Mesenchymal stem cell (in vitro differentiated cells and primary cell): Measurements from ENCODE around the gene NDUFA13.
"Not testable (repeated sequence)": the region's sequence is repeated elsewhere in the genome, so short reads cannot be mapped to it uniquely, and the experiment has no call there.

Experiments used
- DNase-seq: peaks from one replicate; pipeline ENCODE4 v3.0.0-alpha.2; 2013
- H2AFZ ChIP-seq: one replicate; pipeline ENCODE4 v1.6.1; 2013; ENCODE audit warnings: low read depth, mild to moderate bottlenecking, control low read depth, inconsistent platforms, low read length, moderate library complexity
- H2AK5ac ChIP-seq: 2 replicates; pipeline ENCODE4 v1.6.1; 2013; ENCODE audit warnings: low read length, moderate library complexity, mild to moderate bottlenecking, inconsistent platforms; ENCODE audit not compliant: severe bottlenecking
- H2BK120ac ChIP-seq: one replicate; pipeline ENCODE4 v1.6.1; 2013; ENCODE audit warnings: low read depth, mild to moderate bottlenecking, inconsistent platforms, low read length, moderate library complexity
- H2BK12ac ChIP-seq, 2 experiments: one replicate each; pipeline ENCODE4 v1.6.1; 2013; ENCODE audit warnings: inconsistent platforms in 2 of 2, low read length in 2 of 2, mild to moderate bottlenecking in 2 of 2, moderate library complexity in 2 of 2, control low read depth in 1 of 2
- H2BK15ac ChIP-seq: one replicate; pipeline ENCODE4 v1.6.1; 2013; ENCODE audit warnings: mild to moderate bottlenecking, low read depth, inconsistent platforms; ENCODE audit not compliant: poor library complexity, severe bottlenecking
- H2BK5ac ChIP-seq: 2 replicates; pipeline ENCODE4 v1.6.1; 2013; ENCODE audit warnings: low read depth, mild to moderate bottlenecking, low read length, control low read depth, inconsistent platforms; ENCODE audit not compliant: poor library complexity, severe bottlenecking
- H3K14ac ChIP-seq, 2 experiments: one replicate each; pipeline ENCODE4 v1.6.1; 2013; ENCODE audit warnings: inconsistent platforms in 2 of 2, low read length in 2 of 2, control low read depth in 1 of 2, mild to moderate bottlenecking in 1 of 2, moderate library complexity in 1 of 2
- H3K18ac ChIP-seq, 2 experiments: one replicate each; pipeline ENCODE4 v1.6.1; 2013; ENCODE audit warnings: inconsistent platforms in 2 of 2, low read length in 2 of 2, control low read depth in 1 of 2, low read depth in 1 of 2, mild to moderate bottlenecking in 1 of 2
- H3K23ac ChIP-seq, 2 experiments: one replicate each; pipeline ENCODE4 v1.6.1; 2013; ENCODE audit warnings: inconsistent platforms in 2 of 2, low read length in 2 of 2, mild to moderate bottlenecking in 2 of 2, moderate library complexity in 2 of 2, control low read depth in 1 of 2
- H3K27ac ChIP-seq: 2 replicates; pipeline ENCODE4 v1.5.1; 2013; ENCODE audit warnings: mild to moderate bottlenecking, moderate library complexity, low read length, control low read depth, inconsistent platforms; ENCODE audit not compliant: poor library complexity, severe bottlenecking
- H3K27me3 ChIP-seq, 2 experiments: 2 replicates each; pipeline versions ENCODE4 v1.6.1 to v1.7.0; 2013; ENCODE audit warnings: low read length in 2 of 2, mild to moderate bottlenecking in 2 of 2, moderate library complexity in 2 of 2, control low read depth in 1 of 2, inconsistent platforms in 1 of 2; ENCODE audit not compliant: control insufficient read depth in 1 of 2, insufficient read depth in 1 of 2
- H3K36me3 ChIP-seq, 2 experiments: 2 replicates each; pipeline versions ENCODE4 v1.6.1 to v1.7.0; 2013; ENCODE audit warnings: low read length in 2 of 2, control low read depth in 1 of 2, inconsistent platforms in 1 of 2, low read depth in 1 of 2, mild to moderate bottlenecking in 1 of 2; ENCODE audit not compliant: insufficient read depth in 2 of 2, control insufficient read depth in 1 of 2
- H3K4ac ChIP-seq, 2 experiments: one replicate each; pipeline ENCODE4 v1.6.1; 2013; ENCODE audit warnings: inconsistent platforms in 2 of 2, low read length in 2 of 2, mild to moderate bottlenecking in 2 of 2, moderate library complexity in 2 of 2, control low read depth in 1 of 2, low read depth in 1 of 2
- H3K4me1 ChIP-seq: 2 replicates; pipeline ENCODE4 v1.6.1; 2013; ENCODE audit warnings: low read depth, low read length, control low read depth; ENCODE audit not compliant: control insufficient read depth, insufficient read depth
- H3K4me2 ChIP-seq: 2 replicates; pipeline ENCODE4 v1.6.1; 2013; ENCODE audit warnings: low read length, mild to moderate bottlenecking, inconsistent platforms; ENCODE audit not compliant: poor library complexity, severe bottlenecking
- H3K4me3 ChIP-seq, 2 experiments: 2 replicates each; pipeline versions ENCODE4 v1.5.1 to v1.7.0; 2013; ENCODE audit warnings: low read length in 2 of 2, mild to moderate bottlenecking in 2 of 2, control low read depth in 1 of 2, low read depth in 1 of 2; ENCODE audit not compliant: insufficient read depth in 1 of 2
- H3K79me1 ChIP-seq: replicated peaks from 2 replicates; pipeline ENCODE4 v1.6.1; 2013; ENCODE audit warnings: mild to moderate bottlenecking, control low read depth, low read length, inconsistent platforms; ENCODE audit not compliant: poor library complexity, severe bottlenecking
- H3K9ac ChIP-seq: 2 replicates; pipeline ENCODE4 v1.7.0; 2013; ENCODE audit warnings: mild to moderate bottlenecking, low read length, moderate library complexity
- H3K9me3 ChIP-seq: 2 replicates; pipeline ENCODE4 v1.7.0; 2013; ENCODE audit warnings: mild to moderate bottlenecking, low read length; ENCODE audit not compliant: control insufficient read depth
- H4K8ac ChIP-seq: one replicate; pipeline ENCODE4 v1.6.1; 2013; ENCODE audit warnings: inconsistent platforms, mild to moderate bottlenecking, low read length, moderate library complexity
- H4K91ac ChIP-seq: one replicate; pipeline ENCODE4 v1.6.1; 2013; ENCODE audit warnings: mild to moderate bottlenecking, low read length, inconsistent platforms
- WGBS: methylation state at CpG from one replicate; pipeline ENCODE4 v1.1.7; 2013; ENCODE audit warnings: mixed read lengths; 5-methylcytosine and 5-hydroxymethylcytosine counted together

The NDUFA13 gene

GRCh38 chr19:19472106-19472505 is 43.9 kb upstream of the NDUFA13 start:
- 92% methylated on average over 2 of the region's 5 CpGs for WGBS
- not testable (repeated sequence) for H2AFZ ChIP-seq
- peaks cover 40% of the 10 kb centered on the region for H3K79me1 ChIP-seq

DNA sequence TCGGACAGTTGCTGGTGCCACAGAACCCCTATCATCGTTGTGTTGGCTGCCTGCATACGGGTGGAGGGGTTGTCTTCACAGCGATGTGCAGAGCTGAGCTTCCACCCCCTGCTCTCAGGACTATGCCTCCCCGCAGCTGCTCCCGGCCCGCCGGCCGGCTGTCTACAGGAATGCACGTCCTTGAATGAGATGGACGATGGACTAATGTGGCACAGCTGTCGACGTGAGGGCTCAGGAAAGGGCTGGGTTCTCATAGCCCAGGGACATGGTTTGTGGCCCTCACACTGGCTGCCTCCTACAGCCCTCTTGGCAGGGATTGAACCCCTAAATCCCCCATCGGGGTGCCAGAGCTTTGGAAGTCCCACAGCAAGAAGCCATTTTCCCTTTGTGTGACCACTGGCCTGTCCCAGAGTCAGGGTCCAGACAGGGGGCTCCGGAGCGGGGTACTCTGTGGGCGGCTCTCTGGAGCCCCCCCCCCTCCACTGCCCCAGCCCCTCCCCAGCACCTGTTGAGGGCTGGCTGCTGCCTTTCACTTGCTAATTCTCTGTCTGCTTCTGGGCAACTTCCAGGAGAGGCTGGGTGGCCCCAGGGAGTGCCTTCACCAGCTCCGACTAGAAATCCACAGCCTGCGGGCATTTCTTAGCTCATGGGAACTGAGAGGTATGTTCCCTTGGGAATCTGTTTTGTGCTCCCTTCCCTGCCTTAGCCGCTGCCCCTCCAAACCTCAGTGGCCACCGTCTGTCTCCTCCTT is 40.8 kb upstream of the NDUFA13 start:
- DNase-seq = no peak
- Histone ChIP-seq H3K79me1 (peaks cover 39% of the 10 kb centered on the region), H3K27ac (no peak overlapping the region), H2AFZ (no peak overlapping the region), H3K18ac (peak overlapping the region in 1 of 2 experiments; percentile 29), H3K9me3 (peaks cover 3% of the 10 kb centered on the region), H3K27me3 (no peaks in the 10 kb centered on the region), H2BK12ac (no peak overlapping the region), H3K4me3 (no peak overlapping the region), H4K91ac (no peak overlapping the region), H3K14ac (no peak overlapping the region), H3K9ac (no peak overlapping the region), H2BK5ac (no peak overlapping the region), H4K8ac (no peak overlapping the region), H3K23ac (no peak overlapping the region), H2BK120ac (no peak overlapping the region), H3K4ac (no peak overlapping the region), H3K36me3 (peaks cover 27 to 31% of the 10 kb centered on the region in 2 experiments), H3K4me2 (no peak overlapping the region), H2AK5ac (no peak overlapping the region), H3K4me1 (peaks cover 14% of the 10 kb centered on the region), H2BK15ac (no peak overlapping the region)
- WGBS = 86% methylated on average over 21 of the region's 21 CpGs

More at GRCh38 chr19:19472106-19472505, 43.9 kb upstream of the NDUFA13 start:
- H2BK15ac ChIP-seq, H4K91ac ChIP-seq, H3K9ac ChIP-seq, H2BK5ac ChIP-seq, H3K18ac ChIP-seq, H2AK5ac ChIP-seq, H3K14ac ChIP-seq, H4K8ac ChIP-seq, H3K4me2 ChIP-seq, H3K27ac ChIP-seq, H3K23ac ChIP-seq, H2BK120ac ChIP-seq, H3K4me3 ChIP-seq, H3K4ac ChIP-seq, H2BK12ac ChIP-seq, H3K27me3 ChIP-seq, DNase-seq: not testable (repeated sequence)
- Histone ChIP-seq H3K9me3 (peaks cover 32% of the 10 kb centered on the region), H3K4me1 (peaks cover 14% of the 10 kb centered on the region), H3K36me3 (peaks cover 37 to 40% of the 10 kb centered on the region in 2 experiments)

- Histone ChIP-seq H3K79me1 (peaks cover 46% of the 10 kb centered on the region), H3K23ac (peak overlapping the region in 1 of 2 experiments; percentile 34), H3K27me3 (no peaks in the 10 kb centered on the region), H4K8ac (no peak overlapping the region), H3K27ac (no peak overlapping the region), H3K4me2 (no peak overlapping the region), H2BK120ac (no peak overlapping the region), H2AFZ (no peak overlapping the region), H3K36me3 (peaks cover 33 to 40% of the 10 kb centered on the region in 2 experiments), H3K9me3 (no peaks in the 10 kb centered on the region), H3K4me1 (peaks cover 14% of the 10 kb centered on the region), H3K18ac (no peak overlapping the region), H3K4ac (no peak overlapping the region), H2BK5ac (no peak overlapping the region), H3K4me3 (no peak overlapping the region), H4K91ac (no peak overlapping the region), H3K14ac (no peak overlapping the region), H2BK15ac (no peak overlapping the region), H2BK12ac (no peak overlapping the region), H2AK5ac (no peak overlapping the region), H3K9ac (no peak overlapping the region)
- DNase-seq = peak; percentile 33
- WGBS = 86% methylated on average over 19 of the region's 19 CpGs
These were observed 39.9 kb upstream of the NDUFA13 start for GRCh38 chr19:19475849-19476828.
